Stimulated activated CD4-positive, alpha-beta T cell treated with anti-CD3 and anti-CD28 coated beads, TNF-alpha, amount 100 ng/mL, for 24 hours (primary cell): ENCODE results near the gene PELI1.
"Not testable (repeated sequence)": the region's sequence is repeated elsewhere in the genome, so short reads cannot be mapped to it uniquely, and the experiment has no call there.

ENCODE experiments used
- DNase-seq, 3 experiments: peaks; one replicate each; pipeline ENCODE4 v3.0.0-alpha.2; 2020; ENCODE audit warnings: low read depth in 3 of 3

The PELI1 gene

GRCh38 chr2:64085936-64086335, 58.3 kb downstream of the PELI1 start:
- no peak for DNase-seq

GRCh38 chr2:64081046-64081445, 63.2 kb downstream of the PELI1 start:
- no peak for DNase-seq

DNA sequence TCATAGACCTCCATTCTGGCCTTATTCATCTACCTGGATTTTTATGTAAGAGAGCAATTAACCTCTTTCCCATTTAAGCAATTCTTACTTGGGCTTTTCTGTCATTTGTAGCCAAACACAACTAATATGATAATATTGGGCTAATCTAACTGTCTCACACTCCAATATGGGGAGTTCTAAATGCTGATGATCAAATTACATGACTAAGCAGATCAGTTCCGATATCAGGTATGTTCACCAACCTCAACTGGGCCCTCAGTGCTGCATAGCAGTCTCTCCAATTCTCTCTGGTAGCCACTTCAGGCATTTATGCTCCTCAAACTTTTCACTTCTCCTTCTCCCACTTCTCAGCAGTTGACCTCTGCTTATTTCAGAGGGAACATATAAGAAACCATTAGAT, 64.0 kb downstream of the PELI1 start:
- no peak for DNase-seq

GRCh38 chr2:64079688-64080087, 64.5 kb downstream of the PELI1 start:
- not testable (repeated sequence) for DNase-seq

DNA sequence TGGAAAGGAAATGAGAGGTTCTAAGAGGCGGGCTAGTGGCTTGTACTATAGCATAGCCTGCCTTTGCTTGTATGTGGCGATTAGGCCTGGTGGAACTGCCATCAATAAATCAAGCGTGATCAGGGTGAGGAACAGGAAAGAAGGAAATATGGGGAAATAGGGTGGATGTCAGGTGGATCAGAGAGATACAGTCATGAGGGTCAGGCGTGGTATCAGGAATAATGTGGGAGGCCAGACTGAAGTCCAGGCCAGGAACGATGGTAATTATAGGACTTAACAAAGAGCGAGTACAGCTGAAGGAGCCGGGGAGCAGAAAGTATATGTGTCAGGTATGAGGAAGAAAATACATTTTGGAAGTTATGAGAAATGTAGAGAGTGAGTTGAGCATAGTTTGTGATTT, 67.4 kb downstream of the PELI1 start:
- DNase-seq, result not testable (repeated sequence)

DNA sequence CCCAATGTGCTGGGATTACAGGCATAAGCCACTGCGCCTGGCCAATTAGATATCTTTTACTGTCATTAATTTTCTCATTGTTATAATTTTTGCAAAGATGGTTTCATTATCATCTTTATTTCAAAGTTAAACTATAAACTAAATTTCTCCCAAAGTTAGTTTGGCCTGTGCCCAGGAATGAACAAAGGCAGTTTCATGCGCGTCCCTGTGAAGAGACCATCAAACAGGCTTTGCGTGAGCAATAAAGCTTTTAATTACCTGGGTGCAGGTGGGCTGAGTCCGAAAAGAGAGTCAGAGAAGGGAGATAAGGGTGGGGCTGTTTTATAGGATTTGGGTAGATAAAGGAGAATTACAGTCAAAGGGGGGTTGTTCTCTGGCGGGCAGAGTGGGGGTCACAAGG, 69.6 kb downstream of the PELI1 start:
- DNase-seq, result not testable (repeated sequence)

GRCh38 chr2:64067326-64067725, 76.9 kb downstream of the PELI1 start:
- DNase-seq, result no peak

- no peak for DNase-seq
Measured at GRCh38 chr2:64065516-64065915, 78.7 kb downstream of the PELI1 start.

DNA sequence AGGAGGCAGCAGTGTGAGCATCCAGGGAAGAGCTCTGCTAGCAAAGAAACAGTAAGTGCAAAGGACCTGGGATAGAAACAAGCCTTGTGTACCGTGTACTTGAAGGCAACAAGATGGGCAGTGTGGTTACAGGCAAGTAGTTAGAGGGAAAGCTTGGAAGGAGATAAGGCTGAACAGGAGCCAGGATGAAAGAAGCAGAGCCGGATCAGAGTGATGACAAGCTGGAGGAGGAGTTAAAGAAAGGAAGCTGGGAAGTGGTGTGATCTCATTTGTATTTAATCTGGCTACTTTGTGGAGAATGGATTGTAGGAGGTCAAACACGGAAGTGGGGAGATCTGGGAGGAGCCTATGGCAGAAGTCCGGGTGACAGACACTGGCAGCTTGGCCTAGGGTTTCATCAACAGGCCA, 80.3 kb downstream of the PELI1 start:
- DNase-seq, result no peak

- no peak for DNase-seq
Measured at GRCh38 chr2:64063454-64063853, 80.8 kb downstream of the PELI1 start.

DNA sequence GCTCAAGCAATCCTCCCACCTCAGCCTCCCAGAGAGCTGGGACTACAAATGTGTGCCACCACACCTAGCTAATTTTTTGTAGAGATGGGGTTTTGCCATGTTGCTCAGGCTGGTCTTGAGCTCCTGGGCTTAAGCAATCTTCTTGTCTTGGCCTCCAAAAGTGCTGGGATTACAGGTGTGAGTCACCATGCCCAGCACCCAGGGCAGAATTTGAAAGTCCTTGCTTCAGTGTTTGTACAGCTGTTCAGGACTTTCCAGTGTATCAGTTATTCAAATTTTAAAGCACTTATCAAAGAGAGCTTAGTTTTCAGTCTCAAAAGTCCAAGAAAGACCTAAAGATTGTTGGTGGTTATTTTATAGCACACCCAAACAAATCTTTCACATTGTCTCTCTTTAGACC, 81.4 kb downstream of the PELI1 start:
- no peak for DNase-seq

DNA sequence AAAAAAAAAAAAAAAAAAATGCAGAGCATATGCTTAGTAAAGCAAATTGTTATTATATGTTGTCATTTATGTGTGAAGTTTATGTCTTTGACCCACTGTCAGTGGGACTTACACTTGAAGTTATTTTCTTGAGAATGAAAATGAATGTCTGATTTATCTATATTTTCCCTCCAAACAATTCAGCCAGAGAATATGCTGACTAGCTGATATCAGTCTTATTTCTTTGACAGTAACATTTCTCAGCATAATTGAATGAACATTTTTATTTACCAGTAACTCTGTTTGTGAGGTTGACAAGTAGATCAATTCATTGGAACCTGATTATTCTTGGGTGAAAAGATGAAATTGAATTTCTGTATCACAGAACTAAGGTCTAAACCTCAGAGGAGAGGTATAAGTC, 85.0 kb downstream of the PELI1 start:
- DNase-seq, result no peak

DNA sequence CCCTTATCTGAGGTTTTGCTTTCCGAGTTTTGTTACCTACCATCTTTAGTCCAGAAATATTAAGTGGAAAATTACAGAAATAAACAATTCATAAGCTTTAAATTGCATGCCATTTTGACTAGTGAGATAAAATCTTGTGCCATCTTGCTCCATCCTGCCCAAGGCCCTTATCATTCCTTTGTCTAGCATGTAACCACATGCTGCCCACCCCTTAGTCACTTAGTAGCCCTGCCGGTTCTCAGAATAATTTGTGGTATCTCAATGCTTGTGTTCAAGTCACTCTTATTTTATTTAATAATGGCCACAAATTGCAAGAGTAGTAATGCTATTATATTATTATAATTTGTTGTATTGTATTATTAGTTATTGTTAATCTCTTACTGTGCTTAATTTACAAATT, 88.2 kb downstream of the PELI1 start:
- DNase-seq, result no peak

GRCh38 chr2:64054161-64054915, 89.9 kb downstream of the PELI1 start:
- no peak for DNase-seq

GRCh38 chr2:64052463-64053241, 91.6 kb downstream of the PELI1 start:
- DNase-seq, result no peak

DNA sequence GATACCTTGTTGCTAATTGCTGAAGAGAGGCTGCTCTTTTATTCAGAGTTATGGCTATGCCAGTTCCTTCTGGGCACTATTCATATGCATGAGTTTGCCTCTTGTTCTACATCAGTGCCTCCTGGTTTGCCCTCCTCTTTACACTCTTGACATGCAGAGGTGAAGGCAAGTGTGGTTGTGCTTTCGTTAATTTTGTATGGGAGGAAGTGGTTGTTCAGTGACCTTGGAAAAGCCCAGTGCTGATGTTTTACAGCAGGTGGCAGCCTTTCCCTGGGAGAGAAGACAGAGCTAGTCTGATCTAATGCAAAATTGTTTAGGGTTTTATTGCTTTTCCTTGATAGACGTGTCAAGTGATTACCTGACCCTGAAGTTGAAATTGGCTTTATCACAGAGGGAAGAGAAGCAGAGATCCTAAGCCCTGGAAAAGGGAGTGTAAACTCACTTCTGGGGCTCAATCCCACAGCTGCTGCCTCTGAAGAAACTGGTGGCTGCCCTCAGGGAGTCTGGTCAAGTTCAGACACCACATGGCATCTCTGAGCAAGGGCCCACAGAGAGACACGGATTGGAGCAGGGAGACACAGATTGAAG, 94.5 kb downstream of the PELI1 start:
- DNase-seq, result peak; percentile 42 to 61 (median 55)

DNA sequence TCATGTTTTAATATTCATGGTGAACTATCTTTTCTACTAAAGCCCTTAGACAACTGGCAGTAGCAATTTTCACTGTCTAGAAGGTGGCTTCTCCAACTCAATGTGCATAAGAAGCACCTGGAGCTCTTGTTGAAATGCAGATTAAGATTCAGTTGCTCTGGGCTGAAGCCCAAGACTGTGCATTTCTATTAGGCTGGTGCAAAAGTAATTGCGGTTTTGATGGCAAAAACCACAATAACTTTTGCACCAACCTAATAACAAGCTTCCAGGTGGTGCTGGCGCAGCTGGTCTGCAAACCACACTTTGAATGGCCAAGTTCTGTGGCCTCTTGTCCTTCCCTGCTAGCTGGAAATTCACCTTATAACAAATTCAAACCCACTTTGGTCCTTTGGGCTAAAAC, 98.3 kb downstream of the PELI1 start:
- no peak for DNase-seq
